Upper lobe of right lung (tissue), 1 donor: Measurements from ENCODE around the gene TMTC1. TPM values are rescaled to one million over a fixed set of nuclear protein-coding genes. Genes with fewer than 3 reads are reported as not detected.

ENCODE experiments used
- ATAC-seq: fragments of 200-7000 bp; cut with Tn5 transposase; one replicate; pipeline ENCODE4 v1.9.1; 2020; ENCODE audit warnings: mild to moderate bottlenecking, moderate library complexity
- DNase-seq: peaks from one replicate; pipeline ENCODE4 v3.0.0-alpha.2; 2020
- H3K27ac ChIP-seq: fragments of 200-600 bp; one replicate; pipeline ENCODE4 v1.8.0; 2022
- H3K27me3 ChIP-seq: fragments of 200-600 bp; one replicate; pipeline ENCODE4 v1.8.0; 2022; ENCODE audit warnings: mild to moderate bottlenecking
- H3K36me3 ChIP-seq: fragments of 200-600 bp; one replicate; pipeline ENCODE4 v1.8.0; 2022
- H3K4me1 ChIP-seq: fragments of 200-600 bp; one replicate; pipeline ENCODE4 v1.8.0; 2022
- H3K4me3 ChIP-seq: fragments of 200-600 bp; one replicate; pipeline ENCODE4 v1.8.0; 2022; ENCODE audit warnings: mild to moderate bottlenecking
- H3K9me3 ChIP-seq: fragments of 200-600 bp; one replicate; pipeline ENCODE4 v1.8.0; 2022
- intact Hi-C: fragments of 100-400 bp; cut with DNase I; formaldehyde crosslinking; loops from one replicate; pipeline ENCODE4 v1.11.0; 2022
- total RNA-seq: library from RNA; stranded (reverse); fragmentation: NEBNext Ultra II Directional; extraction: Animal tissue kit (Norgen Biotek cat#: 25700); gene quantifications from one replicate; pipeline ENCODE4 v1.2.1, GENCODE V29; 2021
- TF ChIP-seq, protein P1 (sequence below): fragments of 200-600 bp; IDR thresholded peaks from one replicate; pipeline ENCODE4 v1.8.0; 2022; ENCODE audit warnings: antibody characterized with exemption
- donor health status: DM: no; HTN: yes; CAD: no; lungs with severe emphysema.

The TMTC1 gene
- total RNA-seq, 1 donor from 2014 or later = 37.4 TPM

- Histone ChIP-seq H3K4me3 (no peak overlapping the region), H3K4me1 (no peaks in the 10 kb centered on the region), H3K9me3 (no peaks in the 10 kb centered on the region), H3K36me3 (no peaks in the 10 kb centered on the region), H3K27me3 (no peaks in the 10 kb centered on the region), H3K27ac (no peak overlapping the region)
- ATAC-seq = no peak
- intact Hi-C loops = no loop called here
- TF ChIP-seq, protein P1, sequence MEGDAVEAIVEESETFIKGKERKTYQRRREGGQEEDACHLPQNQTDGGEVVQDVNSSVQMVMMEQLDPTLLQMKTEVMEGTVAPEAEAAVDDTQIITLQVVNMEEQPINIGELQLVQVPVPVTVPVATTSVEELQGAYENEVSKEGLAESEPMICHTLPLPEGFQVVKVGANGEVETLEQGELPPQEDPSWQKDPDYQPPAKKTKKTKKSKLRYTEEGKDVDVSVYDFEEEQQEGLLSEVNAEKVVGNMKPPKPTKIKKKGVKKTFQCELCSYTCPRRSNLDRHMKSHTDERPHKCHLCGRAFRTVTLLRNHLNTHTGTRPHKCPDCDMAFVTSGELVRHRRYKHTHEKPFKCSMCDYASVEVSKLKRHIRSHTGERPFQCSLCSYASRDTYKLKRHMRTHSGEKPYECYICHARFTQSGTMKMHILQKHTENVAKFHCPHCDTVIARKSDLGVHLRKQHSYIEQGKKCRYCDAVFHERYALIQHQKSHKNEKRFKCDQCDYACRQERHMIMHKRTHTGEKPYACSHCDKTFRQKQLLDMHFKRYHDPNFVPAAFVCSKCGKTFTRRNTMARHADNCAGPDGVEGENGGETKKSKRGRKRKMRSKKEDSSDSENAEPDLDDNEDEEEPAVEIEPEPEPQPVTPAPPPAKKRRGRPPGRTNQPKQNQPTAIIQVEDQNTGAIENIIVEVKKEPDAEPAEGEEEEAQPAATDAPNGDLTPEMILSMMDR = no peak
- DNase-seq = no peak
Measured at GRCh38 chr12:29713729-29714128, 70.0 kb downstream of the TMTC1 start.

DNA sequence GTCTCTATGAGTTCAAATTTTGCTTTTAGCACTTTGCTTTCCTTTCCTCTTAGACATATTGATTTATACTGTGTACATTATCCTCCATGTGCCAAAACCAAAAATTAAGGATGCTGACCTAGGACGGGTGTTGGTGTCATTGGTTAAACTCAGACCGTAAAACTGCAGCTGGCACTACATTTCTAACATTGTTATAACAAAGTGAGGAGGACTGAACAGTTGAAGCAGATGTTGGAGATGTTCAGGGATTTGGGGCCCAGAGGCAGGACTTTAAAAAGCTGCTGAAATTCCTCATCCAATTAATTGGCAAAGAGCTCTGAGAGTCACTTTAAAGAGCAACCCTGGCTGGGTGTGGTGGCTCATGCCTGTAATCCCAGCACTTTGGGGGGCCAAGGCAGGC is 72.4 kb downstream of the TMTC1 start:
- Histone ChIP-seq H3K4me1 (no peaks in the 10 kb centered on the region), H3K4me3 (no peak overlapping the region), H3K9me3 (no peaks in the 10 kb centered on the region), H3K36me3 (no peaks in the 10 kb centered on the region), H3K27ac (no peak overlapping the region), H3K27me3 (no peaks in the 10 kb centered on the region)
- TF ChIP-seq, protein P1 = no peak
- intact Hi-C loops = no loop called here
- DNase-seq = no peak
- no peak for ATAC-seq

DNA sequence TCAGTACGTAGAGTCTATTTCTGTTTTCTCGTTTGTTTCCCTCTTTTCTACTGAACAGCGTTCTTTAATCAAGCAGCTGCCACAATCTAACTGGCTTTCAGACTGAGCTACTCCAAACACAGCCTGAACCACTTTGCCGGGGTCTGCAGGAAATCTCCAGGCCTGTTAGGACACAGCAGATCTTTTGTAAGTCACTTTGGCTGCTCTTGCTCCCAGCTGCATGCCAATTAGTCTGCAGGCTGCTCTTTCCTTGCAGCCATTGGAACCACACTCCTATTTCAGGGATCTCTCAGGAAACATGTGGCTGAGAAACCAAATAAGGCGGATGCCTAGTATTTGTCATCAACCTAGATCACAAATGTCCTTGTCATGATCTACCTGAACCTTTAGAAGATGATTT is 73.6 kb downstream of the TMTC1 start:
- Histone ChIP-seq H3K4me1 (no peaks in the 10 kb centered on the region), H3K9me3 (no peaks in the 10 kb centered on the region), H3K27ac (no peak overlapping the region), H3K36me3 (no peaks in the 10 kb centered on the region), H3K27me3 (no peaks in the 10 kb centered on the region), H3K4me3 (no peak overlapping the region)
- intact Hi-C loops = no loop called here
- TF ChIP-seq, protein P1 = no peak
- no peak for DNase-seq
- no peak for ATAC-seq

- intact Hi-C loops = no loop called here
- no peaks in the 10 kb centered on the region for H3K36me3 ChIP-seq
- no peaks in the 10 kb centered on the region for H3K4me1 ChIP-seq
- TF ChIP-seq, protein P1 = no peak
- no peaks in the 10 kb centered on the region for H3K27me3 ChIP-seq
- H3K9me3 ChIP-seq = no peaks in the 10 kb centered on the region
- H3K27ac ChIP-seq = no peak overlapping the region
- H3K4me3 ChIP-seq = no peak overlapping the region
- ATAC-seq (no peak), DNase-seq (no peak)
Measured at GRCh38 chr12:29709496-29710040, 74.2 kb downstream of the TMTC1 start.

DNA sequence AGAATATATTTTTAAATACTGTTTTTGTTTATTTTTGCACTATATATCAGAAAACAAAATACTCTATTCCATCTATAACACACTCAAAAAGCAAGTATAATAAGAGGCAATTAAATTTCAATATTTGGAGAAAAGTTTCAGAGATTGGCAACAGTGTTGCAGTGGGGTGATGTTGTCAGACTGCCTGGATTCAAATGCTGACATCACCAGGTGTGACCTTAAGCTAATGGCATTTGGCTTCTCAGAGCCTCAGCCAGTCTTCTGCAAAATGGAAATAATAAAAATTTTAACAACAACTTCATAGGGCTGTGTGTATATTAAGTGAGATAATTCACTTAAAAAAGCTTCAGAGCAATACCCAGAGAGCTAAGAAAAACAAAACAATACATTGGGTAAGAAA is 74.7 kb downstream of the TMTC1 start:
- Histone ChIP-seq H3K36me3 (no peaks in the 10 kb centered on the region), H3K4me3 (no peak overlapping the region), H3K27ac (no peak overlapping the region), H3K27me3 (no peaks in the 10 kb centered on the region), H3K4me1 (no peaks in the 10 kb centered on the region), H3K9me3 (no peaks in the 10 kb centered on the region)
- TF ChIP-seq, protein P1 = no peak
- ATAC-seq (no peak), DNase-seq (no peak)
- intact Hi-C loops = no loop called here

GRCh38 chr12:29707846-29708245 is 75.9 kb downstream of the TMTC1 start:
- intact Hi-C loops = no loop called here
- DNase-seq (no peak), ATAC-seq (no peak)
- Histone ChIP-seq H3K4me1 (no peaks in the 10 kb centered on the region), H3K4me3 (no peak overlapping the region), H3K36me3 (no peaks in the 10 kb centered on the region), H3K27ac (no peak overlapping the region), H3K27me3 (no peaks in the 10 kb centered on the region), H3K9me3 (no peaks in the 10 kb centered on the region)
- TF ChIP-seq, protein P1 = no peak
